Trophoblast cell (in vitro differentiated cells and primary cell): Measurements from ENCODE around the gene SLC6A12.

Source experiments
- DNase-seq, 2 donors: peaks; one replicate each; pipeline ENCODE4 v3.0.0-alpha.2; 2016
- H2AFZ ChIP-seq: 2 replicates; pipeline ENCODE4 v1.6.1; 2013; ENCODE audit warnings: low read length, moderate library complexity, mild to moderate bottlenecking; ENCODE audit not compliant: insufficient read depth, poor library complexity
- H2AK5ac ChIP-seq: 2 replicates; pipeline ENCODE4 v1.6.1; 2013; ENCODE audit warnings: mild to moderate bottlenecking, low read length
- H2BK120ac ChIP-seq: 2 replicates; pipeline ENCODE4 v1.6.1; 2013; ENCODE audit warnings: low read length, mild to moderate bottlenecking, moderate library complexity; ENCODE audit not compliant: insufficient read depth, poor library complexity
- H2BK12ac ChIP-seq: 2 replicates; pipeline ENCODE4 v1.6.1; 2013; ENCODE audit warnings: mild to moderate bottlenecking, low read length, moderate library complexity
- H2BK5ac ChIP-seq: 2 replicates; pipeline ENCODE4 v1.6.1; 2013; ENCODE audit warnings: low read length, low read depth, moderate library complexity, mild to moderate bottlenecking; ENCODE audit not compliant: poor library complexity
- H3K14ac ChIP-seq: 2 replicates; pipeline ENCODE4 v1.6.1; 2013; ENCODE audit warnings: mild to moderate bottlenecking, low read length
- H3K18ac ChIP-seq: 2 replicates; pipeline ENCODE4 v1.6.1; 2013; ENCODE audit warnings: mild to moderate bottlenecking, low read length
- H3K23ac ChIP-seq: 2 replicates; pipeline ENCODE4 v1.6.1; 2013; ENCODE audit warnings: low read length
- H3K27ac ChIP-seq: 2 replicates; pipeline ENCODE4 v1.5.1; 2013; ENCODE audit warnings: low read depth, mild to moderate bottlenecking, inconsistent platforms, low read length, moderate library complexity
- H3K27me3 ChIP-seq: 2 replicates; pipeline ENCODE4 v1.6.1; 2013; ENCODE audit warnings: inconsistent platforms, mild to moderate bottlenecking, low read length, moderate library complexity; ENCODE audit not compliant: insufficient read depth
- H3K36me3 ChIP-seq, 2 experiments: 1 replicate in 1 of 2; 2 replicates in 1 of 2; pipeline ENCODE4 v1.6.1; 2013; ENCODE audit warnings: low read length in 2 of 2, mild to moderate bottlenecking in 2 of 2, moderate library complexity in 1 of 2; ENCODE audit not compliant: insufficient read depth in 2 of 2, control insufficient read depth in 1 of 2
- H3K4ac ChIP-seq: 2 replicates; pipeline ENCODE4 v1.6.1; 2013; ENCODE audit warnings: low read depth, mild to moderate bottlenecking, low read length, moderate library complexity
- H3K4me1 ChIP-seq, 2 experiments: 1 replicate in 1 of 2; 2 replicates in 1 of 2; pipeline ENCODE4 v1.6.1; 2013; ENCODE audit warnings: low read length in 2 of 2, mild to moderate bottlenecking in 2 of 2, moderate library complexity in 1 of 2; ENCODE audit not compliant: insufficient read depth in 2 of 2, control insufficient read depth in 1 of 2
- H3K4me2 ChIP-seq: 2 replicates; pipeline ENCODE4 v1.6.1; 2013; ENCODE audit warnings: inconsistent platforms, mild to moderate bottlenecking, low read length, moderate library complexity
- H3K4me3 ChIP-seq: 2 replicates; pipeline ENCODE4 v1.5.1; 2013; ENCODE audit warnings: mild to moderate bottlenecking, low read depth, low read length, inconsistent platforms
- H3K79me1 ChIP-seq: one replicate; pipeline ENCODE4 v1.6.1; 2013; ENCODE audit warnings: low read length
- H3K79me2 ChIP-seq: 2 replicates; pipeline ENCODE4 v1.6.1; 2013; ENCODE audit warnings: low read length, mild to moderate bottlenecking; ENCODE audit not compliant: control insufficient read depth, insufficient read depth, poor library complexity
- H3K9ac ChIP-seq: 2 replicates; pipeline ENCODE4 v1.6.1; 2013; ENCODE audit warnings: mild to moderate bottlenecking, low read length
- H3K9me3 ChIP-seq: 2 replicates; pipeline ENCODE4 v1.6.1; 2013; ENCODE audit warnings: low read depth, mild to moderate bottlenecking, control low read depth, inconsistent platforms, low read length; ENCODE audit not compliant: insufficient read depth
- H4K12ac ChIP-seq: 2 replicates; pipeline ENCODE4 v1.6.1; 2013; ENCODE audit warnings: low read depth, mild to moderate bottlenecking, low read length, moderate library complexity
- H4K8ac ChIP-seq: 2 replicates; pipeline ENCODE4 v1.6.1; 2013; ENCODE audit warnings: low read depth, mild to moderate bottlenecking, low read length, moderate library complexity
- H4K91ac ChIP-seq: one replicate; pipeline ENCODE4 v1.6.1; 2013; ENCODE audit warnings: low read depth, mild to moderate bottlenecking, low read length, moderate library complexity
- WGBS: extraction: QIAGEN DNeasy Blood & Tissue Kit; methylation state at CpG from one replicate; pipeline ENCODE4 v1.1.7; 2013; ENCODE audit warnings: missing lambda C conversion rate; ENCODE audit not compliant: insufficient read length, insufficient coverage; ENCODE audit errors: extremely low coverage; 5-methylcytosine and 5-hydroxymethylcytosine counted together

The SLC6A12 gene

GRCh38 chr12:161823-162222, 52.1 kb downstream of the SLC6A12 start:
- H3K4me1 ChIP-seq = no peaks in the 10 kb centered on the region
- no peak overlapping the region for H3K14ac ChIP-seq
- no peak overlapping the region for H3K9ac ChIP-seq
- H2BK5ac ChIP-seq = no peak overlapping the region
- no peak overlapping the region for H2AFZ ChIP-seq
- H3K79me1 ChIP-seq = no peaks in the 10 kb centered on the region
- H4K8ac ChIP-seq = no peak overlapping the region
- no peak overlapping the region for H2AK5ac ChIP-seq
- H3K27ac ChIP-seq = no peak overlapping the region
- no peaks in the 10 kb centered on the region for H3K79me2 ChIP-seq
- no peak overlapping the region for H4K91ac ChIP-seq
- H2BK12ac ChIP-seq = no peak overlapping the region
- no peak overlapping the region for H3K4ac ChIP-seq
- H3K4me2 ChIP-seq = no peak overlapping the region
- no peak overlapping the region for H4K12ac ChIP-seq
- DNase-seq = no peak
- no peak overlapping the region for H3K23ac ChIP-seq
- no peaks in the 10 kb centered on the region for H3K9me3 ChIP-seq
- no CpG with 5 or more reads among the region's 8 CpGs for WGBS
- H3K36me3 ChIP-seq = no peaks in the 10 kb centered on the region
- no peak overlapping the region for H3K18ac ChIP-seq
- no peak overlapping the region for H3K4me3 ChIP-seq
- no peaks in the 10 kb centered on the region for H3K27me3 ChIP-seq
- no peak overlapping the region for H2BK120ac ChIP-seq

DNA sequence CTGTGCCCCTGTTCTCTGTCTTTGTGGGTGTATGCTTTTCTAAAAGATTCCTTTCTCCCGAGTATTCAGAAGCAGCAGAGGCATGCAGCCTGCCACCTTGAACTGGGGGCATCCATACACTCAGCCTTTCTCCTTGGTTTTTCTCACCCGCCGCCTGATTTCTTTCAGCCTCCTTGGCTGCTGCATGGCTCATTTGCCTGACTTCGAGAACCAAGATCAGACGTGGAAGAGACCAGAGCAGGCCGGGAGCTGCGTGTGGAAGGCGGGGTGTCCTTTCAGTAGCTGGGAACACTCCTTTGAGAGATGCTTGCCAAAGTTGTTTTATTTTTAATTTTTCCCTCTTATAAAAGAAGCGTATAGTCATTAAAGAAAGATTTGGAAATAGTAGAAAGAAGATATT, 53.1 kb downstream of the SLC6A12 start:
- H3K27ac ChIP-seq = no peak overlapping the region
- no peak overlapping the region for H2BK120ac ChIP-seq
- H4K91ac ChIP-seq = no peak overlapping the region
- H4K8ac ChIP-seq = no peak overlapping the region
- H3K79me2 ChIP-seq = no peaks in the 10 kb centered on the region
- H3K9me3 ChIP-seq = no peaks in the 10 kb centered on the region
- H2AK5ac ChIP-seq = no peak overlapping the region
- no CpG with 5 or more reads among the region's 9 CpGs for WGBS
- H3K9ac ChIP-seq = no peak overlapping the region
- H4K12ac ChIP-seq = no peak overlapping the region
- H3K18ac ChIP-seq = no peak overlapping the region
- DNase-seq = no peak
- no peaks in the 10 kb centered on the region for H3K79me1 ChIP-seq
- H3K4me3 ChIP-seq = no peak overlapping the region
- H2BK5ac ChIP-seq = no peak overlapping the region
- H3K23ac ChIP-seq = no peak overlapping the region
- H3K4me2 ChIP-seq = no peak overlapping the region
- no peak overlapping the region for H3K4ac ChIP-seq
- H2BK12ac ChIP-seq = no peak overlapping the region
- H3K4me1 ChIP-seq = no peaks in the 10 kb centered on the region
- H3K14ac ChIP-seq = no peak overlapping the region
- H2AFZ ChIP-seq = no peak overlapping the region
- H3K36me3 ChIP-seq = no peaks in the 10 kb centered on the region
- no peaks in the 10 kb centered on the region for H3K27me3 ChIP-seq

DNA sequence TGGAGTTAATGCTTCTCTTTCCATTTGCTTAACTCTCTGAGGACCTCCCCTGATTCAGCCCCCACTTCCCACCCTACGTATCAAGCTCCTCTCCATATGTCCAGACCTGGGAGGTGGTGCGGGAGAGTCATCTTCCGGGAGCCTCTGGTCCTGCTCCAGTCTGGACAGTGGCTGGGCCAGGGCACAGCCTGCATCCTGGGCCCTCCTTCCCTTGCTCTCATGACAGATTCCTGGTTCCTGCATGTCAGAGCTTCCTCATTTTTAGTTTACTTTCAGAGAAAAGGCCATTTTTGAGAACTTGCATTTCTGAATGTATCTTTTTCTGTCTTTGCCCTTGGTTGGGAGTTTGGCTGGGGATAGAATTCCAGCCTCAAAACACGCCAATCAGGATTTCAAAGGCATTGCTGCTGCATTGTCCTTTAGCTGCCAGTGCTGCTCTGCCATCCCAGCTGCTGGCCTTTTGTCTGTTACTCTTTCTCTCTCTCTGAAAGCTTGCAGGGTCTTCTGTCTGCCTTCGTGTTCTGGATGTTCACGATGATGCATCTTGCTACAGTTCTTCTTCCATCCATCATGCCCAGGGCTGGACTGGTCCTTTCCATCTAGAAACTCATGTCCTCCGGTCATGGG, 54.7 kb downstream of the SLC6A12 start:
- H4K8ac ChIP-seq = no peak overlapping the region
- H3K4me1 ChIP-seq = no peaks in the 10 kb centered on the region
- no peak overlapping the region for H3K18ac ChIP-seq
- no peak overlapping the region for H2BK5ac ChIP-seq
- no peak overlapping the region for H2AFZ ChIP-seq
- no peaks in the 10 kb centered on the region for H3K79me2 ChIP-seq
- no peaks in the 10 kb centered on the region for H3K36me3 ChIP-seq
- no peak overlapping the region for H3K4ac ChIP-seq
- no peak overlapping the region for H3K9ac ChIP-seq
- H3K27ac ChIP-seq = no peak overlapping the region
- H3K4me3 ChIP-seq = no peak overlapping the region
- DNase-seq = no peak
- no peak overlapping the region for H4K12ac ChIP-seq
- no peak overlapping the region for H2AK5ac ChIP-seq
- H3K4me2 ChIP-seq = no peak overlapping the region
- WGBS = no CpG with 5 or more reads among the region's 7 CpGs
- H4K91ac ChIP-seq = no peak overlapping the region
- no peak overlapping the region for H3K23ac ChIP-seq
- no peak overlapping the region for H2BK12ac ChIP-seq
- H3K14ac ChIP-seq = no peak overlapping the region
- H2BK120ac ChIP-seq = no peak overlapping the region
- no peaks in the 10 kb centered on the region for H3K79me1 ChIP-seq
- no peaks in the 10 kb centered on the region for H3K9me3 ChIP-seq
- H3K27me3 ChIP-seq = no peaks in the 10 kb centered on the region

GRCh38 chr12:157644-158043, 56.3 kb downstream of the SLC6A12 start:
- Histone ChIP-seq H2BK120ac (no peak overlapping the region), H3K79me1 (no peaks in the 10 kb centered on the region), H3K9ac (no peak overlapping the region), H2AFZ (no peak overlapping the region), H3K14ac (no peak overlapping the region), H3K18ac (no peak overlapping the region), H3K4me3 (no peak overlapping the region), H4K8ac (no peak overlapping the region), H3K4me1 (no peaks in the 10 kb centered on the region), H3K36me3 (no peaks in the 10 kb centered on the region), H2BK5ac (no peak overlapping the region), H3K9me3 (no peaks in the 10 kb centered on the region), H4K91ac (no peak overlapping the region), H3K27me3 (no peaks in the 10 kb centered on the region), H2AK5ac (no peak overlapping the region), H3K23ac (no peak overlapping the region), H3K79me2 (no peaks in the 10 kb centered on the region), H3K4ac (no peak overlapping the region), H3K4me2 (no peak overlapping the region), H2BK12ac (no peak overlapping the region), H4K12ac (no peak overlapping the region), H3K27ac (no peak overlapping the region)
- DNase-seq = no peak
- no CpG with 5 or more reads among the region's 12 CpGs for WGBS
